Transverse colon (tissue), 4 donors: ENCODE measurements around the gene MPP4. TPM values are rescaled to one million over a fixed set of nuclear protein-coding genes. Genes with fewer than 3 reads are reported as not detected.

Experiments used
- DNase-seq: peaks from one replicate; pipeline ENCODE4 v3.0.0-alpha.2; 2019
- H3K27ac ChIP-seq, 4 donors: fragments of 200-600 bp; sonication (generic); 2 replicates each; pipeline ENCODE4 v1.5.1; 2016 to 2018; ENCODE audit warnings: inconsistent platforms in 4 of 4
- H3K27me3 ChIP-seq: fragments of 200-600 bp; sonication (generic); 2 replicates; pipeline ENCODE4 v1.5.1; 2017; ENCODE audit warnings: inconsistent platforms
- H3K36me3 ChIP-seq, 4 donors: fragments of 200-600 bp; sonication (generic); 2 replicates each; pipeline ENCODE4 v1.5.1; 2017 to 2019; ENCODE audit warnings: inconsistent platforms in 4 of 4
- H3K4me1 ChIP-seq, 4 donors: fragments of 200-600 bp; sonication (generic); 2 replicates each; pipeline ENCODE4 v1.5.1; 2017 to 2020; ENCODE audit warnings: inconsistent platforms in 4 of 4
- H3K4me3 ChIP-seq, 4 donors: fragments of 200-600 bp; sonication (generic); 1 replicate in 1 of 4; 2 replicates in 3 of 4; pipeline versions ENCODE4 v1.5.1 to v1.6.1; 2017 to 2019; ENCODE audit warnings: inconsistent platforms in 4 of 4
- H3K9me3 ChIP-seq, 2 donors: fragments of 200-600 bp; sonication (generic); 2 replicates each; pipeline ENCODE4 v1.5.1; 2017 to 2019; ENCODE audit warnings: inconsistent platforms in 2 of 2
- EP300 ChIP-seq: sonication (generic); formaldehyde crosslinking; IDR thresholded peaks from one replicate; pipeline ENCODE4 v1.6.1; 2017; ENCODE audit warnings: antibody characterized with exemption, low read depth
- POLR2A ChIP-seq: fragments of 450-650 bp; IDR thresholded peaks from one replicate; pipeline ENCODE4 v1.6.1; 2016; ENCODE audit warnings: antibody characterized with exemption, mild to moderate bottlenecking, moderate library complexity
- POLR2AphosphoS5 ChIP-seq, 3 donors: sonication (generic); formaldehyde crosslinking; IDR thresholded peaks; one replicate each; pipeline ENCODE4 v1.6.1; 2016; ENCODE audit warnings: antibody characterized with exemption in 3 of 3
- WGBS, 2 donors: methylation state at CpG; one replicate each; pipeline ENCODE4 v1.1.5; 2018; ENCODE audit warnings: low coverage in 1 of 2; 5-methylcytosine and 5-hydroxymethylcytosine counted together
- in situ Hi-C, 4 donors: fragments of 200-750 bp; cut with MboI; loops; one replicate each; pipeline versions ENCODE4 v1.15.0 to v1.15.1; 2017; ENCODE audit warnings: low sequenced_read_pairs in 3 of 4, low pct_ligation_motif_present in 1 of 4, low pct_unique_long_range_greater_than_20kb in 1 of 4
- intact Hi-C: fragments of 100-400 bp; cut with DNase I; formaldehyde crosslinking; loops from one replicate; pipeline ENCODE4 v1.15.1; 2023; ENCODE audit warnings: low total_unique reads
- small RNA-seq, 4 donors: library from RNA; depleted of rRNA; stranded (forward); fragments of <200 nt; gene quantifications; one replicate each; pipeline ENCODE3, GENCODE V24; 2016
- total RNA-seq, 4 donors: library from RNA; depleted of rRNA; stranded (reverse); fragments of >200 nt; gene quantifications; one replicate each; pipeline ENCODE4 v1.1.0, GENCODE V29; 2016
- TF ChIP-seq, protein P1 (sequence below), 5 experiments: fragments of 200-600 bp in 3 of 5; fragments of 450-650 bp in 2 of 5; sonication (generic) in 3 of 5; IDR thresholded peaks; 1 replicate in 2 of 5; 2 replicates in 3 of 5; pipeline ENCODE4 v1.5.1; 2016 to 2017; ENCODE audit warnings: antibody characterized with exemption in 5 of 5, inconsistent platforms in 3 of 5, mild to moderate bottlenecking in 2 of 5, moderate library complexity in 1 of 5

Gene MPP4
- total RNA-seq, 4 donors from 2014 or later: not detected

DNA sequence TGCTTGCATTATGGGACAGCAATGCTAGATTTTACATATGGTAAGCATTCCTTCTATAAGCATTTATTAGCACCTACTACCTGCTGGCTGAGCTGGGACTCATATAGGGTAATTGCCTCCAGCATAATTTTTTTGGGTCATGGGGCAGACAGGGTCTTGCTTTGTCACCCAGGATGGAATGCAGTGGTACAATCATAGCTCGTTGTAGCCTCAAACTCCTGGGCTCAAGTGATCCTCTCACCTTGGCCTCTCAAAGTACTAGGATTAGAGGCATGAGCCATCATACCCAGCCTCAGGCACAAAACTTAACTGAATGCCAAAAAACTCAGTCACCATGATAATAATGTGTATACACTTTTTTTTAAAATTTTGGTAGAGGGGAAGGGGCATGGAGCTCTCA lies 90.4 kb downstream of the MPP4 start:
- no peak overlapping the region for H3K4me3 ChIP-seq
- in situ Hi-C loops (no loop called here), intact Hi-C loops (no loop called here)
- DNase-seq: no peak
- WGBS, 2 donors: 67 to 90% methylated on average over 1 of the region's 1 CpG
- H3K9me3 ChIP-seq: no peaks in the 10 kb centered on the region
- H3K27ac ChIP-seq: no peak overlapping the region
- H3K4me1 ChIP-seq: no peaks in the 10 kb centered on the region
- TF ChIP-seq, protein P1, sequence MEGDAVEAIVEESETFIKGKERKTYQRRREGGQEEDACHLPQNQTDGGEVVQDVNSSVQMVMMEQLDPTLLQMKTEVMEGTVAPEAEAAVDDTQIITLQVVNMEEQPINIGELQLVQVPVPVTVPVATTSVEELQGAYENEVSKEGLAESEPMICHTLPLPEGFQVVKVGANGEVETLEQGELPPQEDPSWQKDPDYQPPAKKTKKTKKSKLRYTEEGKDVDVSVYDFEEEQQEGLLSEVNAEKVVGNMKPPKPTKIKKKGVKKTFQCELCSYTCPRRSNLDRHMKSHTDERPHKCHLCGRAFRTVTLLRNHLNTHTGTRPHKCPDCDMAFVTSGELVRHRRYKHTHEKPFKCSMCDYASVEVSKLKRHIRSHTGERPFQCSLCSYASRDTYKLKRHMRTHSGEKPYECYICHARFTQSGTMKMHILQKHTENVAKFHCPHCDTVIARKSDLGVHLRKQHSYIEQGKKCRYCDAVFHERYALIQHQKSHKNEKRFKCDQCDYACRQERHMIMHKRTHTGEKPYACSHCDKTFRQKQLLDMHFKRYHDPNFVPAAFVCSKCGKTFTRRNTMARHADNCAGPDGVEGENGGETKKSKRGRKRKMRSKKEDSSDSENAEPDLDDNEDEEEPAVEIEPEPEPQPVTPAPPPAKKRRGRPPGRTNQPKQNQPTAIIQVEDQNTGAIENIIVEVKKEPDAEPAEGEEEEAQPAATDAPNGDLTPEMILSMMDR (IDR thresholded peaks at IDR 0.05): no peak
- TF ChIP-seq POLR2AphosphoS5 (IDR thresholded peaks at IDR 0.05) (no peak), EP300 (no peak), POLR2A (no peak)
- H3K36me3 ChIP-seq: no peaks in the 10 kb centered on the region
- no peaks in the 10 kb centered on the region for H3K27me3 ChIP-seq

DNA sequence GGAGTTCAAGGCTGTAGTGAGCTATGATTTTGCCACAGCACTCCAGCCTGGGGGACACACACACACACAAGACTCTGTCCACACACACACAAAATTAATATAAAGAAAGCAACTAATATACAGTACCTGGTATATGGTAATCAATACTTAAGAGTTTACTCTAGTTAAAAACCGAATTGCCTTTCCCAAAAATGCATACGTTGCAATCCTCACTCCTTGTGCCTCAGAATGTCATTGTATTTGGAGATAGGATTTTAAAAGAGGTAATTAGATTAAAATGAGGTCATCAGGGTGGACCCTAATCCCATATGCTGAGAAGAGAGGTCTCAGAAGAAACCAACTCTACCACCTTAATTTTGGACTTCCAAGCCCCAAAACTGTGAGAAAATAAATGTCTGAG lies 90.9 kb downstream of the MPP4 start:
- Histone ChIP-seq H3K4me3 (no peak overlapping the region), H3K9me3 (no peaks in the 10 kb centered on the region), H3K27ac (no peak overlapping the region), H3K27me3 (no peaks in the 10 kb centered on the region), H3K4me1 (no peaks in the 10 kb centered on the region), H3K36me3 (no peaks in the 10 kb centered on the region)
- TF ChIP-seq EP300 (no peak), POLR2A (no peak), POLR2AphosphoS5 (IDR thresholded peaks at IDR 0.05) (no peak)
- TF ChIP-seq, protein P1 (IDR thresholded peaks at IDR 0.05): no peak
- in situ Hi-C loops (no loop called here), intact Hi-C loops (no loop called here)
- DNase-seq: no peak
- 81 to 93% methylated on average over 2 of the region's 2 CpGs for WGBS, 2 donors

DNA sequence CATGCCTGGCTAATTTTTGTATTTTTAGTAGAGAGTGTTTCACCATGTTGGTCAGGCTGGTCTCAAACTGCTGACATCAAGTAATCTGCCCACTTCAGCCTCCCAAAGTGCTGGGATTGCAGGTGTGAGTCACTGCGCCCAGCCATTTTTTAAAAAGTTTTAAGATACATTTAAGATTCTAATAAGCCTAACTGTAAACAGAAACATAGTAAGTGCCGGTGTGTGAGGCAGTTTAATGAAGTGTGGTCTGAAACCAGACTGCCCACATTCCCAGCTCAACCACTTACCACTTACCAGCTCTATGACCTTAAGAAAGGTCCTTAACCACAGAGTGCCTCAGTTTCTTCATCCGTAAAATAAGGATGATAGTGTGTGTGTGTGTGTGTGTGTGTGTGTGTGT lies 97.5 kb downstream of the MPP4 start:
- in situ Hi-C loops (no loop called here), intact Hi-C loops (no loop called here)
- DNase-seq: no peak
- no peaks in the 10 kb centered on the region for H3K27me3 ChIP-seq
- 75% methylated on average over 3 of the region's 3 CpGs; no CpG with 5 or more reads in 1 of the 2 donors for WGBS, 2 donors
- no peaks in the 10 kb centered on the region for H3K36me3 ChIP-seq
- no peak overlapping the region for H3K27ac ChIP-seq
- no peak for TF ChIP-seq POLR2A
- no peak for TF ChIP-seq POLR2AphosphoS5 (IDR thresholded peaks at IDR 0.05)
- TF ChIP-seq, protein P1 (IDR thresholded peaks at IDR 0.05): no peak
- no peak for TF ChIP-seq EP300
- H3K9me3 ChIP-seq: no peaks in the 10 kb centered on the region
- H3K4me1 ChIP-seq: no peaks in the 10 kb centered on the region
- no peak overlapping the region for H3K4me3 ChIP-seq

DNA sequence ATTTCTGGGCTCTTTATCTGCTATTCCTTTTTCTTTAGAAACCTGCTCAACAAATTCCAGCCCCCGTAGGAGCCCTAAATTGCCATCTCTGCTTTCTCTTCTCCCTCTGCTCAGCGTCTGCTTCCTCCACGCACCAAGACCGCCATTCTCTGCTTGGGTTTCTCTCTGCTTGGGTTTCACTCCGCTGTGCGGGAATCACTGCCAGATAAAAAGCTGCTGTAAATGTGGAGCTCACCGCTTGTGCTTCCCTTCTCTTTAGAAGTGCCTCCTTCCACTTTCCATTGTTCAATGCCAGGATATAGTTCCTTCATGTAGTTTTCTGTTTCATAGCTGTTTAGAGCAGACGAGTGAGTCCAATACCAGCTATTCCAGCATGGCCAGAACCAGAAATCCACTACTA lies 101.0 kb downstream of the MPP4 start:
- in situ Hi-C loops (no loop called here), intact Hi-C loops (no loop called here)
- Histone ChIP-seq H3K36me3 (no peaks in the 10 kb centered on the region), H3K4me1 (no peaks in the 10 kb centered on the region), H3K27ac (no peak overlapping the region), H3K9me3 (no peaks in the 10 kb centered on the region), H3K27me3 (no peaks in the 10 kb centered on the region), H3K4me3 (no peak overlapping the region)
- WGBS, 2 donors: 66 to 72% methylated on average over 8 of the region's 8 CpGs
- TF ChIP-seq, protein P1 (IDR thresholded peaks at IDR 0.05): no peak
- TF ChIP-seq EP300: no peak
- no peak for TF ChIP-seq POLR2AphosphoS5 (IDR thresholded peaks at IDR 0.05)
- no peak for TF ChIP-seq POLR2A
- DNase-seq: no peak

Small RNA genes within 50 kb of the gene (small RNA-seq; reads per million reads assigned to genes)
- 0 reads per million in 4 donors for gene RNU6-651P

Other genes with a start within 250 kb of the MPP4 start
- gene TRAK2, start 247.2 kb downstream of the MPP4 start, total RNA-seq: 10 to 100 TPM; 41.5 to 78.9 (median 54.5) TPM
- 100 to 1,000 TPM in 2 of 4 donors, 10 to 100 TPM in 2; 36.2 to 175 (median 98.5) TPM for gene STRADB, start 246.9 kb downstream of the MPP4 start, total RNA-seq
- gene TMEM237, start 55.1 kb downstream of the MPP4 start, total RNA-seq: 1 to 10 TPM; 2.0 to 7.6 (median 4.7) TPM
- 10 to 100 TPM in 1 of 4 donors, 1 to 10 TPM in 3; 7.9 to 61.1 (median 8.9) TPM for gene ALS2, start 82.3 kb upstream of the MPP4 start, total RNA-seq
- gene CDK15, start 107.9 kb upstream of the MPP4 start, total RNA-seq: under 1 TPM in 2 of 4 donors, not detected in 2; 0.14 to 0.79 TPM